Keratinocyte (primary cell): Measurements from ENCODE around the gene NIN. TPM values are rescaled to one million over a fixed set of nuclear protein-coding genes. Genes with fewer than 3 reads are reported as not detected.

Experiments used
- DNase-seq: peaks from one replicate; pipeline ENCODE4 v3.0.0-alpha.2; 2011; ENCODE audit warnings: low read depth, missing footprints, low spot score
- FAIRE-seq: peaks from 2 replicates; lab custom pipeline; 2011; peaks lifted over from hg19 to GRCh38; lab: Jason Lieb, UNC
- H2AFZ ChIP-seq: 2 replicates; pipeline ENCODE4 v1.6.0; 2012; ENCODE audit warnings: low read length, control low read depth, inconsistent platforms; ENCODE audit not compliant: control insufficient read depth
- H3K27ac ChIP-seq: 2 replicates; pipeline ENCODE4 v1.5.1; 2011; ENCODE audit warnings: low read length; ENCODE audit not compliant: control insufficient read depth, insufficient read depth
- H3K27me3 ChIP-seq: 3 replicates; pipeline ENCODE4 v1.6.0; 2011; ENCODE audit warnings: low read length; ENCODE audit not compliant: control insufficient read depth, insufficient read depth; ENCODE audit errors: extremely low read depth
- H3K36me3 ChIP-seq, 2 experiments: 2 replicates in 1 of 2; 3 replicates in 1 of 2; pipeline ENCODE4 v1.5.1; 2011; ENCODE audit warnings: low read length in 2 of 2, mild to moderate bottlenecking in 1 of 2; ENCODE audit not compliant: control insufficient read depth in 2 of 2, insufficient read depth in 2 of 2; ENCODE audit errors: extremely low read depth in 1 of 2
- H3K4me1 ChIP-seq: 3 replicates; pipeline ENCODE4 v1.5.1; 2011; ENCODE audit warnings: low read length; ENCODE audit not compliant: control insufficient read depth, insufficient read depth; ENCODE audit errors: extremely low read depth
- H3K4me2 ChIP-seq: 3 replicates; pipeline ENCODE4 v1.6.0; 2011; ENCODE audit warnings: low read depth, low read length; ENCODE audit not compliant: control insufficient read depth, insufficient read depth; ENCODE audit errors: extremely low read depth
- H3K4me3 ChIP-seq, 3 experiments: fragments of 200-600 bp in 1 of 3; sonication (generic) in 1 of 3; 2 replicates in 2 of 3; 3 replicates in 1 of 3; pipeline ENCODE4 v1.5.1; 2011 to 2016; ENCODE audit warnings: low read length in 3 of 3, mild to moderate bottlenecking in 3 of 3, control low read depth in 2 of 3, inconsistent platforms in 1 of 3, low read depth in 1 of 3, mixed read lengths in 1 of 3, mixed run types in 1 of 3, moderate library complexity in 1 of 3; ENCODE audit not compliant: control insufficient read depth in 2 of 3, insufficient read depth in 2 of 3; ENCODE audit errors: extremely low read depth in 1 of 3
- H3K79me2 ChIP-seq: 2 replicates; pipeline ENCODE4 v1.6.0; 2012; ENCODE audit warnings: low read length; ENCODE audit not compliant: control insufficient read depth, insufficient read depth
- H3K9ac ChIP-seq: 3 replicates; pipeline ENCODE4 v1.6.0; 2011; ENCODE audit warnings: low read length; ENCODE audit not compliant: control insufficient read depth, insufficient read depth; ENCODE audit errors: extremely low read depth
- H3K9me1 ChIP-seq: 3 replicates; pipeline ENCODE4 v1.6.0; 2011; ENCODE audit warnings: low read length; ENCODE audit not compliant: control insufficient read depth, insufficient read depth; ENCODE audit errors: extremely low read depth
- H3K9me3 ChIP-seq: 2 replicates; pipeline ENCODE4 v1.5.1; 2012; ENCODE audit warnings: low read depth, low read length; ENCODE audit not compliant: control insufficient read depth
- H4K20me1 ChIP-seq: 3 replicates; pipeline ENCODE4 v1.6.0; 2011; ENCODE audit warnings: low read length; ENCODE audit not compliant: control insufficient read depth, insufficient read depth; ENCODE audit errors: extremely low read depth
- CTCF ChIP-seq, 3 experiments: IDR thresholded peaks in 1 of 3; conservative IDR thresholded peaks in 1 of 3; optimal IDR thresholded peaks in 1 of 3; 2 replicates in 2 of 3; 3 replicates in 1 of 3; pipeline versions ENCODE3 to v1.5.1; 2011; ENCODE audit warnings: low read length in 3 of 3, mild to moderate bottlenecking in 3 of 3, moderate library complexity in 2 of 3, control low read depth in 1 of 3, inconsistent platforms in 1 of 3; ENCODE audit not compliant: insufficient read depth in 2 of 3; ENCODE audit errors: extremely low read depth in 1 of 3
- EZH2 ChIP-seq: IDR thresholded peaks from one replicate; pipeline ENCODE4 v1.6.1; 2012; ENCODE audit warnings: inconsistent platforms, mild to moderate bottlenecking, low read length, moderate library complexity
- dilution Hi-C: fragments of 300-500 bp; cut with MboI; formaldehyde crosslinking; loops from one replicate; pipeline ENCODE4 v1.7.0; 2020; ENCODE audit warnings: low sequenced_read_pairs; ENCODE audit not compliant: extremely low pct_ligation_motif_present
- polyA plus RNA-seq, 5 experiments: library from polyadenylated mRNA; depleted of rRNA in 3 of 5; stranded (reverse) in 3 of 5; stranded (forward) in 1 of 5; unstranded in 1 of 5; fragments of >200 nt; gene quantifications; 1 replicate in 1 of 5; 2 replicates in 3 of 5; 3 replicates in 1 of 5; pipeline versions ENCODE4 v1.2.1 to v1.2.3, GENCODE V29; 2011 to 2012; ENCODE audit warnings: missing spikeins in 2 of 5, low read depth in 1 of 5, low replicate concordance in 1 of 5

The NIN gene
- polyA plus RNA-seq, 1 donor (not counting 4 experiments of a cell fraction or from before 2014, with no cell fraction given), result 15.2 TPM

GRCh38 chr14:50769863-50770500, 61.0 kb downstream of the NIN start:
- no peaks in the 10 kb centered on the region for H4K20me1 ChIP-seq
- FAIRE-seq (no peak), DNase-seq (no peak)
- H3K79me2 ChIP-seq, result no peaks in the 10 kb centered on the region
- dilution Hi-C loops, result no loop called here
- TF ChIP-seq EZH2 (no peak), CTCF (optimal IDR thresholded peaks at IDR 0.05 in 1 of 3, IDR thresholded peaks at IDR 0.05 in 1 of 3, conservative IDR thresholded peaks at IDR 0.05 in 1 of 3; ENCODE audit: extremely low read depth in 1 of 3, insufficient read depth in 2 of 3, low read length in 3 of 3) (no peak)
- peaks cover 16% of the 10 kb centered on the region for H3K4me1 ChIP-seq
- no peak overlapping the region for H3K4me3 ChIP-seq
- no peaks in the 10 kb centered on the region for H3K9me1 ChIP-seq
- no peak overlapping the region for H2AFZ ChIP-seq
- H3K9me3 ChIP-seq, result no peaks in the 10 kb centered on the region
- H3K36me3 ChIP-seq, result peaks cover 8 to 15% of the 10 kb centered on the region in 2 experiments
- H3K27ac ChIP-seq, result no peak overlapping the region
- no peaks in the 10 kb centered on the region for H3K27me3 ChIP-seq
- H3K4me2 ChIP-seq, result no peak overlapping the region
- H3K9ac ChIP-seq, result no peak overlapping the region

GRCh38 chr14:50768680-50769079, 62.3 kb downstream of the NIN start:
- H2AFZ ChIP-seq, result no peak overlapping the region
- H3K4me1 ChIP-seq, result peaks cover 5% of the 10 kb centered on the region
- H3K36me3 ChIP-seq, result peaks cover 10 to 16% of the 10 kb centered on the region in 2 experiments
- TF ChIP-seq CTCF (optimal IDR thresholded peaks at IDR 0.05 in 1 of 3, IDR thresholded peaks at IDR 0.05 in 1 of 3, conservative IDR thresholded peaks at IDR 0.05 in 1 of 3; ENCODE audit: extremely low read depth in 1 of 3, insufficient read depth in 2 of 3, low read length in 3 of 3) (no peak), EZH2 (no peak)
- dilution Hi-C loops, result no loop called here
- no peak for FAIRE-seq
- H3K27me3 ChIP-seq, result no peaks in the 10 kb centered on the region
- H3K9ac ChIP-seq, result no peak overlapping the region
- no peak for DNase-seq
- H3K4me2 ChIP-seq, result no peak overlapping the region
- H3K9me1 ChIP-seq, result no peaks in the 10 kb centered on the region
- H3K9me3 ChIP-seq, result no peaks in the 10 kb centered on the region
- H3K79me2 ChIP-seq, result no peaks in the 10 kb centered on the region
- no peak overlapping the region for H3K27ac ChIP-seq
- no peaks in the 10 kb centered on the region for H4K20me1 ChIP-seq
- H3K4me3 ChIP-seq, result no peak overlapping the region
